Measurements from ENCODE around the gene OVOL3.
"Not testable (repeated sequence)": the region's sequence is repeated elsewhere in the genome, so short reads cannot be mapped to it uniquely, and the experiment has no call there.

The OVOL3 gene

GRCh38 chr19:36110487-36111199 lies at the start of gene OVOL3:
TSS of gene OVOL3 (plus strand) at chr19:36111143. CDS start at chr19:36111203, 60 bp downstream.
- in situ Hi-C loops (cut with HindIII; ENCODE audit: low pct_unique_long_range_greater_than_20kb, low sequenced_read_pairs): no loop called here
- no peak for DNase-seq (ENCODE audit: low read depth in 1 of 2, low spot score in 1 of 2)
- no peak for TF ChIP-seq JUND (IDR thresholded peaks at IDR 0.05; ENCODE audit: low read depth)

DNA sequence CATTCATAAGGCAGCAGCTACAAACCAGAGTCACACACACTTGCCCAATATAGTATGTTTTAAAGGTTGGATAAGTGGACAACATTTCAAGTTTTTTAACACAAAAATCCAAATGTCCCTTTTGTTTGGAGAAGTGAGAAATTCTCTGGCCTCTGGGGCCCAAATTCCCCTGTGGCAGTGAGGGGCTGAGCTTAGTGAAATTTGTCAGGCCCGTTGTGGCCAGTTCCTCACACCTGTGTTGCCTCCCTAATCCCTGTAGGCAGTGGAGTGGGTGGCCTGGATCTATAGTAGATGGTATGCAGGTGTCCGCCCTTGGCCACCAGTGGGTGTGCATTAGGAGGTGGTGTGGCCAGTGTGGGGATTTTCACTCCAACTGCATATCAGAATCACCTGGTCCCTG lies 49.6 kb upstream of the OVOL3 start:
- in situ Hi-C loops (cut with HindIII; ENCODE audit: low pct_unique_long_range_greater_than_20kb, low sequenced_read_pairs): no loop called here
- no peak for TF ChIP-seq JUND (IDR thresholded peaks at IDR 0.05; ENCODE audit: low read depth)
- DNase-seq (ENCODE audit: low read depth in 1 of 2, low spot score in 1 of 2): no peak

DNA sequence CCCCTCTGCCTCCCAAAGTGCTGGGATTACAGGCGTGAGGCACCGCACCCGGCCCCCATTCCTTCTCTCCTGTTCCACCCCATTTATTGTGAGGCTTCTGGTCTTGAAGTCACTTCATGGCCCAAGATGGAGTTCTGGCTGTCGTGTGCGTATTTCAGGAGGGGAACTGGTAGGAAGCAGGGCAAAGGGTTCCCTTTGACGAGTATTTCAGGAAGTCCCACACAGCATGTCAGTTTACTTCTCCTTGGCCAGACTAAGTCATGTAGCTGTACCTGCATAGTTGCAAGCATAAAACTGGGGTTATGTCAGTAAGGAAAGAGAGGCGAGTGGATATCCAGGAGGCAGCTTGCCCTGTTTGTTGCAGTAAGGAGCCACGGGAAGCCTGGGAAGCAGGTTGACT lies 46.1 kb upstream of the OVOL3 start:
- TF ChIP-seq JUND (IDR thresholded peaks at IDR 0.05; ENCODE audit: low read depth): no peak
- no peak for DNase-seq (ENCODE audit: low read depth in 1 of 2, low spot score in 1 of 2)
- in situ Hi-C loops (cut with HindIII; ENCODE audit: low pct_unique_long_range_greater_than_20kb, low sequenced_read_pairs): no loop called here

GRCh38 chr19:36067681-36068080 lies 43.3 kb upstream of the OVOL3 start:
- DNase-seq (ENCODE audit: low read depth in 1 of 2, low spot score in 1 of 2): no peak
- TF ChIP-seq JUND (IDR thresholded peaks at IDR 0.05; ENCODE audit: low read depth): no peak
- in situ Hi-C loops (cut with HindIII; ENCODE audit: low pct_unique_long_range_greater_than_20kb, low sequenced_read_pairs): no loop called here

DNA sequence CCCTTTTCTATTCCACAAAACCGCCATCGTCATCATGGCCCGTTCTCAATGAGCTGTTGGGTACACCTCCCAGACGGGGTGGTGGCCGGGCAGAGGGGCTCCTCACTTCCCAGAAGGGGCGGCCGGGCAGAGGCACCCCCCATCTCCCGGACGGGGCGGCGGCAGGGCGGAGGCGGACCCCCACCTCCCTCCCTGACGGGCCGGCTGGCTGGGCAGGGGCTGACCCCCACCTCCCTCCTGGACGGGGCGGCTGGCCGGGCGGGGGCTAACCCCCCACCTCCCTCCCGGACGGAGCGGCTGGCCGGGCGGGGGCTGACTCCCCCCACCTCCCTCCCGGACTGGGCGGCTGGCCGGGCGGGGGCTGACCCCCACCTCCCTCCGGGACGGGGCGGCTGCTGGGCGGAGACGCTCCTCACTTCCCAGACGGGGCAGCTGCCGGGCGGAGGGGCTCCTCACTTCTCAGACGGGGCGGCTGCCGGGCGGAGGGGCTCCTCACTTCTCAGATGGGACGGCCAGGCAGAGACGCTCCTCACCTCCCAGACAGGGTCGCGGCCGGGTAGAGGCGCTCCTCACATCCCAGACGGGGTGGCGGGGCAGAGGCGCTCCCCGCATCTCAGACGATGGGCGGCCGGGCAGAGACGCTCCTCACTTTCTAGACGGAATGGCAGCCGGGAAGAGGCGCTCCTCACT lies 42.0 kb upstream of the OVOL3 start:
- in situ Hi-C loops (cut with HindIII; ENCODE audit: low pct_unique_long_range_greater_than_20kb, low sequenced_read_pairs); DNase-seq (ENCODE audit: low read depth in 1 of 2, low spot score in 1 of 2): not testable (repeated sequence)

DNA sequence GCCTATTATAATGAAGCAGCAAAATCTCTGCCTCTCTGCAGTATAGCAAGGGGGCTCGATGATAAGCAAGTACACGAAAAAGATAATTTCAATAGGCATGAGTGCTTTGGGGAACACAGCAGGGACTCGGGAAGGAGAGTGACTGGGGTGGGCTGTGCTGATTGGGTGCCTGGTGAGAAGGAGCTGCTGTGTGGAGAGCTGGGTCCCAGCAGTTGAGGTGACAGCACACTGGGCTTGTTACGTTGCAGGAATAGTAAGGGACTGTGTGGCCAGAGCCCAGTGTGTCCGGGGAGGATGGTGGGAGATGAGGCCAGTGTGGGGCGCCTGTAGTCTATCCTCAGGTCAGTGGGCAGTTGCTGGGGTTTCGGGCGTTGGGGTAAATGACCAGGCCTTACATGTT lies 38.9 kb upstream of the OVOL3 start:
- no peak for TF ChIP-seq JUND (IDR thresholded peaks at IDR 0.05; ENCODE audit: low read depth)
- in situ Hi-C loops (cut with HindIII; ENCODE audit: low pct_unique_long_range_greater_than_20kb, low sequenced_read_pairs): no loop called here
- DNase-seq (ENCODE audit: low read depth in 1 of 2, low spot score in 1 of 2): no peak

DNA sequence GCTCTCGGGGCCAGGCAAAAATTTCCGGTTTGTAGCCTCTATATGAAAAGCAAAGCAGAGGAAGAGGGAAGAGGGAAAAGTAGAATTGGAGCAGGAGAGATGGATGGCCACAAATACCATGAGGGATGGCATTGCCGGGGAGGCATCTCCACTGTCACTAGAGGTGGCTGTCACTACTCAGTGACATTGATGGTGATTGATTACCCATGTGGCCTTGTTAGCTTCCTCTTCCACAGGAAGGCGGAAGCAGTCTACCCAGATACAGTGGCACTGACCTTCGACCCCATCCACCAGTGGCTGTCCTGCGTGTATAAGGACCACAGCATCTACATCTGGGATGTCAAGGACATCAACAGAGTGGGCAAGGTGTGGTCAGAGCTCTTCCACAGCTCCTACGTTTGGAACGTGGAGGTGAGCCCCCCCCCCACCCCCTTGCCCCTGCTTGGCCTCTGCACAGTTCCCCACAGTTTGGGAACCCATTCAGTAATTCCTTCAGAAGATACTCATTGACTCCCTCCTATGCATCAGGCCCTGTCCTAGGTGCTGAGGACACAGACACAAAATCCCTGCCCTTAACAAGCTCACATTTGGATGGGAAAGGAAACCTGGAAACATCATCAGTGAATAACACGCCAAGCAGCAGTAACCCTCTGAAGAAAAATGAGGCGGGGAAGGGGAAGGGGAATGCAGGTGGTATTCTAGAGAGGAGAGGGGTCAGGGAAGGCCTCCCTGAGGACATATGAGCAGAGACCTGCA lies 37.6 kb upstream of the OVOL3 start:
- no peak for TF ChIP-seq JUND (IDR thresholded peaks at IDR 0.05; ENCODE audit: low read depth)
- DNase-seq (ENCODE audit: low read depth in 1 of 2, low spot score in 1 of 2): no peak
- in situ Hi-C loops (cut with HindIII; ENCODE audit: low pct_unique_long_range_greater_than_20kb, low sequenced_read_pairs): no loop called here

- TF ChIP-seq JUND (IDR thresholded peaks at IDR 0.05; ENCODE audit: low read depth): no peak
- in situ Hi-C loops (cut with HindIII; ENCODE audit: low pct_unique_long_range_greater_than_20kb, low sequenced_read_pairs): no loop called here
- no peak for DNase-seq (ENCODE audit: low read depth in 1 of 2, low spot score in 1 of 2)
These were observed 31.5 kb upstream of the OVOL3 start for GRCh38 chr19:36079389-36079945.

DNA sequence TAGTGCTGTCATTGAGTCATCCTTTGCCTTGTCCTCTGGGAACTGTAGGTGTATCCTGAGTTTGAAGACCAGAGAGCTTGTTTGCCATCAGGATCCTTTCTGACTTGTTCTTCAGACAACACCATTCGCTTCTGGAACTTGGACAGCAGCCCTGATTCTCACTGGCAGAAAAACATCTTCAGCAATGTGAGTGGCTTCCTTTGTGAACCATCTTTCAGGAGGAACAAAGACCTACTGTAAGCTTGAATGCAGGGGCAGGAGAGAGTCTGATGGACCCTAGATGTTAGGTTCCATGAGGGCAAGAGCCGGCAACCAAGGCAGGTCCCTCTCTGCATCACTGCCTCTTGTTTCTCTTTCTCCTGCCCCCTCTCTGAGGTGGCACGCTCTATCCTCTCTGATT lies 29.6 kb upstream of the OVOL3 start:
- no peak for TF ChIP-seq JUND (IDR thresholded peaks at IDR 0.05; ENCODE audit: low read depth)
- in situ Hi-C loops (cut with HindIII; ENCODE audit: low pct_unique_long_range_greater_than_20kb, low sequenced_read_pairs): no loop called here
- no peak for DNase-seq (ENCODE audit: low read depth in 1 of 2, low spot score in 1 of 2)

DNA sequence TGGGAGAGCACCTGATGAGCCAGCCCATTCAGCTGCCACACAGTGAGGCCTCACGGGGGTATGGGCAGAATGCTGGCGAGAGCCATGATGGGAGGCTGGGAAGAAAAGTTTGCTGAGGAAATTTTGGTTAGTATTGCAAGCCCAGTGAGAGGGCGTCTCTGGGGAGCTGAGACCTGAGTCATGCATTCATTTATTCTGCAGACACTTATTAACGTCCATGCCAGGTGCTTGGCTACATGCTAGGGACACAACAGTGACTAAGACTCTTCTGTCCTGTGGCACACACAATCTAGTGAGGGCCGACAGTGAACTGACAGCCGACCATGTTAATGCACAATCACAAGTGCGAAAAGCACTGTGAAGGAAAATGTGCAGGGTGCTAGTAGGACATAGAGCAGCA lies 29.0 kb upstream of the OVOL3 start:
- DNase-seq (ENCODE audit: low read depth in 1 of 2, low spot score in 1 of 2): no peak
- TF ChIP-seq JUND (IDR thresholded peaks at IDR 0.05; ENCODE audit: low read depth): no peak
- in situ Hi-C loops (cut with HindIII; ENCODE audit: low pct_unique_long_range_greater_than_20kb, low sequenced_read_pairs): no loop called here

GRCh38 chr19:36082916-36083315 lies 28.0 kb upstream of the OVOL3 start:
- DNase-seq (ENCODE audit: low read depth in 1 of 2, low spot score in 1 of 2): no peak
- no peak for TF ChIP-seq JUND (IDR thresholded peaks at IDR 0.05; ENCODE audit: low read depth)
- in situ Hi-C loops (cut with HindIII; ENCODE audit: low pct_unique_long_range_greater_than_20kb, low sequenced_read_pairs): no loop called here

DNA sequence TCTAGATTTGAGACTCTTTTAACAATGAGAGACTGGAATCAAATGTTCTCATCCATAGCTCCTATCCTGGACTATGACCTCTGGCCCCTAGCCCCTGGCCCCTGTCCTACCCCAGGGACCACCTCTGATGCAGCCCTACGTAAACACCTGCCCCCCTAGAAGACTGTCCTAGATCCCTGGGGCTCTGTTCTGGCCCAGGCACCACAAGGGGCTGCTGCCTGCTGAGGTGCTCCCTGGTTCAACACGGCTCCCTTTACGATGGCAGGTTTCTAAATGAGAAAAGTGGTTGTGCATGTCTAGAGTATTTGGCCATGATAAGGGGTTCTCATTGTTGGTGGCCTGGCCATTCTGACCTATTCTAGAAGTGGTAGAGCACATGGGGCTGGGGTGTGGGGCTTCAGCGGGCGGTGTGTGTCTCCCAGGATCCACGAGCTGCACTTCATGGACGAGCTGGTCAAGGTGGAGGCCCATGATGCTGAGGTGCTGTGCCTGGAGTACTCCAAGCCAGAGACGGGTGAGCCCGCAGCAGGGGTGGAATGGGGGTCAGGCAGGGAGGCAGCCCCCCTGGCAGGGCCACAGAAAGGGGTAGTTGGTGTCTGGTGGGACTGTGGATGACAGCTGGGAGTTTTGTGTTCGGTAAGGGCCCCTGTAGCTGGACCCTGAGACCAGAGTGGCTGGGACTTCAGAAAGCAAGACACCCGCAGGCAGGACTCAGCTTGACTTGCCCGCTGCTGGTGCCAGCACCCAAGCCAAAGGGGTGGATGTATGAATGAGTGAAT lies 26.5 kb upstream of the OVOL3 start:
- TF ChIP-seq JUND (IDR thresholded peaks at IDR 0.05; ENCODE audit: low read depth): no peak
- in situ Hi-C loops (cut with HindIII; ENCODE audit: low pct_unique_long_range_greater_than_20kb, low sequenced_read_pairs): no loop called here
- no peak for DNase-seq (ENCODE audit: low read depth in 1 of 2, low spot score in 1 of 2)
